ENCODE results near the gene PHKB.
A peak's percentile ranks its signal among the peaks of the same experiment; 100 is the strongest.

PHKB gene

DNA sequence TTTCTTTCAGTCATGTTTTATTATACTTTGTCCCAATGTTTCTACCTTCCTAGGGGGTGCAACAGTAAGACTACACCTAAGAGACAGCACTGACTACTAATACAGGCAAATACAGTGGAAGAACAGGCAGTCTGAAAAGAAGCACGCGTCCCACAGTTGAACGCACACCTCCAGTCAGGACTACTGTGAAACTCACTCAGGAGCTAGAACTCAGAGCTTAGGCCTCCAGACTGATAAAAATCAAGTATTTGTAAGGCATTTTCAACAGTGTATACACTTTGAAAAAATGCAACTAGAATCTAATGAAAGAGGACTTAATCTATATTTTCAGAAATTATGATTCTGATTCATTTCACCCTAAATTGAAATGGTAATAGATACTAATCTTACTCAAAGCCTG, 14.7 kb upstream of the PHKB start:
- no peak overlapping the region for H3K4me3 ChIP-seq (replicated peaks; ENCODE audit: low read depth, low read length)
- no peak for DNase-seq (ENCODE audit: low read depth)
- TF ChIP-seq, protein P1, sequence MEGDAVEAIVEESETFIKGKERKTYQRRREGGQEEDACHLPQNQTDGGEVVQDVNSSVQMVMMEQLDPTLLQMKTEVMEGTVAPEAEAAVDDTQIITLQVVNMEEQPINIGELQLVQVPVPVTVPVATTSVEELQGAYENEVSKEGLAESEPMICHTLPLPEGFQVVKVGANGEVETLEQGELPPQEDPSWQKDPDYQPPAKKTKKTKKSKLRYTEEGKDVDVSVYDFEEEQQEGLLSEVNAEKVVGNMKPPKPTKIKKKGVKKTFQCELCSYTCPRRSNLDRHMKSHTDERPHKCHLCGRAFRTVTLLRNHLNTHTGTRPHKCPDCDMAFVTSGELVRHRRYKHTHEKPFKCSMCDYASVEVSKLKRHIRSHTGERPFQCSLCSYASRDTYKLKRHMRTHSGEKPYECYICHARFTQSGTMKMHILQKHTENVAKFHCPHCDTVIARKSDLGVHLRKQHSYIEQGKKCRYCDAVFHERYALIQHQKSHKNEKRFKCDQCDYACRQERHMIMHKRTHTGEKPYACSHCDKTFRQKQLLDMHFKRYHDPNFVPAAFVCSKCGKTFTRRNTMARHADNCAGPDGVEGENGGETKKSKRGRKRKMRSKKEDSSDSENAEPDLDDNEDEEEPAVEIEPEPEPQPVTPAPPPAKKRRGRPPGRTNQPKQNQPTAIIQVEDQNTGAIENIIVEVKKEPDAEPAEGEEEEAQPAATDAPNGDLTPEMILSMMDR (IDR thresholded peaks at IDR 0.05; ENCODE audit: low read length, missing control alignments) = no peak

DNA sequence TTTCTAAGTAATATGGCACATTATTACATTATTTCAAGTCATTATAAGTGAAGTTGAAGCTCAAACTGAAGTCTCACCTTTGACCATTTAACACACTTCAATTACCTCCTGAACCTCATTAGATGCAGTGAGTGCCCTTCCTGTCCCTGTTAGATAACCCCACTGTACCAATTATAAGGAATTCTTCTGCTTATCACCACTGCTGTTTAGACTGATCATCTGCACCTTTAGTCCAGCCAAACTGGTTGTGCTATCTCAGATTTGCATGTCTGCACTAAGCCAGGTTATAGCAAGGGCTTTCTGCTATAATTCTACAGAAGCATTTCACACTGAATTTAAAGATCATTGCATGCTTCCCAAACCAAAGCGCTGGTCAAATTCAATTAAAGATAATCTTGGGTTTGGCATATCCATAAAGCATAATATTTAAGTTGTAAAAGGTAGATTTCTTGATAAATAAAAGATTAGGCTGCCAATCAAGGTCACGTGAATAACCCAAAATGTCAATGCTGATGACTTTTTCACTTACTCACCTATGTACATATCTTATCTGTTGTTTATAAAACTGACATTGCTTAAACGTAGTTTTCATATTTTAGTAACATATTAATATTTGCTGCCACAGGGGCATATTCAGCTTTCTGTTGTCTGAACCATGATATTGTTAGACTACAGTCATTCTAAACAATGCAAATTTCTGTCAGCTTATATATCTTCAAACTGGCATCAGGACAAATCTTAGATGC, 12.1 kb upstream of the PHKB start:
- TF ChIP-seq, protein P1 (IDR thresholded peaks at IDR 0.05; ENCODE audit: low read length, missing control alignments) = no peak
- no peak overlapping the region for H3K4me3 ChIP-seq (replicated peaks; ENCODE audit: low read depth, low read length)
- no peak for DNase-seq (ENCODE audit: low read depth)

DNA sequence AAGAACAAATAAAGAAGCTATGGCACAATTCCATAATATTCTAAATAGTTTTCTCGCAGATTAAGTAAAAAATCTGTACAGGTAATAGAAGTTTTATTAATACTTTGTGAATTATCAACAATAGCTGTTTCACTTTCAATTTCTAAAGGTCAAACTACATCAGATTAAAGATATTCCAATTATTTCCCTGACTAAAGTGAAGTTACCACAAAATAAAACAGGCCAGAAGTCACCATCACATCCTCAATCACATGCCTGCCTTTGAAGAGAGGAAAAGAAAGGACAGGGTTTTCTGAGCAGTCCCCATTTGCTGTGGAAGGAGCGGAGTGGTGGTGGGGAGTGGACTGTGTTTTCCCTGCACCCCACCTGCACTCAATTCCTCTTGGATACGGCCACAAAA, 11.3 kb upstream of the PHKB start:
- TF ChIP-seq, protein P1 (IDR thresholded peaks at IDR 0.05; ENCODE audit: low read length, missing control alignments) = no peak
- H3K4me3 ChIP-seq (replicated peaks; ENCODE audit: low read depth, low read length) = no peak overlapping the region
- no peak for DNase-seq (ENCODE audit: low read depth)

DNA sequence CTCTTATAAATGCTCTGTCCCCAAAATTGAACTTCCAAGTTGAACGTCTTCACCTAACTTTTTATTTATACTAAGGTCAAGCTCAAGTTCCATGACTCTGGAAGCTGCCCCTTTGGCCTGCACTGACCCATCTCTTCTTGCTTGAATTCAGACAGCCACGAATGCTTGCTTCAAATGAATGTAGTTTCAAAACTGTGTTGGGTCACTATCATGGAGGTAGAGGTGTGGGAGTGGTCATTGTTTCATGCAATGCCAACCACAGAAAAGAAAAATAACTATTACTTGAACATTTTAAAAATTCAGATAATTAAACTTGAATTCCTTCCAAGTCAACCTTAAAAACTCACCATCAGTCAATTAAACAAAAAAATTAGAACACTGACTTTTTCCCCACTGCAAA, 2.8 kb upstream of the PHKB start:
- TF ChIP-seq, protein P1 (IDR thresholded peaks at IDR 0.05; ENCODE audit: low read length, missing control alignments) = no peak
- H3K4me3 ChIP-seq (replicated peaks; ENCODE audit: low read depth, low read length) = no peak overlapping the region
- no peak for DNase-seq (ENCODE audit: low read depth)

DNA sequence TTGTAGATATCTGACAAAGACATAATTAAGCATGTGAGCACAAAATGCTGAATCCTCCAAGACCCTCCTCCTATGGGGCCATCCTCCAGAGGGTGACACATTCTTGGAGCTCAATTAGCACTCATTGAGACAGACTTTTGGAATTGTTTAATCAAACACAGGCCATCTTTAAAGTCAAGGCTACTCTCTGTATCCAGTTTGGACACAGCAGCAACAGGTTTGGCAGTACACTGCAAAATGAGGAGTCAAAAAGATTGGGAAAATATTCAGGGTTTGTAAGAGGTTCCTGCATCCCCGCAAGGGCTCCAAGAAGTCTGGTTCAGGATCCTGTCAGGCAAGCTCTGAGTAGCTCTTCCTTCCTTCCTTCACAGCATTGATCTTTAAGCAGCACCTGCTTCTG, 1.5 kb upstream of the PHKB start:
- peak overlapping the region; percentile 98 for H3K4me3 ChIP-seq (replicated peaks; ENCODE audit: low read depth, low read length)
- TF ChIP-seq, protein P1 (IDR thresholded peaks at IDR 0.05; ENCODE audit: low read length, missing control alignments) = no peak
- DNase-seq (ENCODE audit: low read depth) = no peak

DNA sequence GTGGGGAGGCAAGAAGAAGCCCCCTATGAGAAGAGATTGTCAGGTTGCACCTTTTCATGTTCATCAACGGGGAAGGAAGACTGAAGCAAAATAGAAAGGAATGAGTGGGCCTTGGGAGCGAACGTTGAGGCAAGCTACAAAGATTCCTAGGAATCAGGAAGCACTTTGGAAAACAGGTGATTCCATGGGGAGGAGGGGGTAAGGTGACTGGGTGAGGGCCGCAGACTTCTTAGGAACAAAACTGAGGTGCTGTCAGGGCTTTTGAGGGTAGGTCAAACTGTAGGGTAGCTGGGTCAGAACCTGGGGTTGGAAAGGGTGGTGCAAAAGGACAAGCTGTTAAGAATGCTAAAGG, 796 bp upstream of the PHKB start:
- H3K4me3 ChIP-seq (replicated peaks; ENCODE audit: low read depth, low read length) = peak overlapping the region; percentile 98
- peak; percentile 4 for DNase-seq (ENCODE audit: low read depth)
- TF ChIP-seq, protein P1 (IDR thresholded peaks at IDR 0.05; ENCODE audit: low read length, missing control alignments) = no peak
